Thyroid gland (tissue), 4 donors: ENCODE results near the gene TMEM43.

Source experiments
- CTCF ChIP-seq, 6 experiments: fragments of 200-600 bp in 3 of 6; fragments of 450-650 bp in 3 of 6; sonication (generic) in 3 of 6; IDR thresholded peaks; one replicate each; pipeline ENCODE4 v1.5.1; 2016 to 2019; ENCODE audit warnings: antibody characterized with exemption in 6 of 6, mild to moderate bottlenecking in 2 of 6, inconsistent platforms in 1 of 6, moderate library complexity in 1 of 6
- POLR2A ChIP-seq, 2 donors: fragments of 450-650 bp; IDR thresholded peaks; one replicate each; pipeline ENCODE4 v1.6.1; 2017; ENCODE audit warnings: antibody characterized with exemption in 2 of 2, mild to moderate bottlenecking in 2 of 2, moderate library complexity in 1 of 2

- TF ChIP-seq CTCF (IDR thresholded peaks at IDR 0.05), result no peak
- TF ChIP-seq POLR2A (IDR thresholded peaks at IDR 0.05), result no peak
Measured at GRCh38 chr3:14158370-14158769, 33.5 kb downstream of the TMEM43 start.
